ENCODE data around the gene FCER1G. TPM values are rescaled to one million over a fixed set of nuclear protein-coding genes. Genes with fewer than 3 reads are reported as not detected.
A peak's percentile ranks its signal among the peaks of the same experiment; 100 is the strongest.

Gene FCER1G
- total RNA-seq, 1 experiment from 2014 or later, result 1.0 TPM

DNA sequence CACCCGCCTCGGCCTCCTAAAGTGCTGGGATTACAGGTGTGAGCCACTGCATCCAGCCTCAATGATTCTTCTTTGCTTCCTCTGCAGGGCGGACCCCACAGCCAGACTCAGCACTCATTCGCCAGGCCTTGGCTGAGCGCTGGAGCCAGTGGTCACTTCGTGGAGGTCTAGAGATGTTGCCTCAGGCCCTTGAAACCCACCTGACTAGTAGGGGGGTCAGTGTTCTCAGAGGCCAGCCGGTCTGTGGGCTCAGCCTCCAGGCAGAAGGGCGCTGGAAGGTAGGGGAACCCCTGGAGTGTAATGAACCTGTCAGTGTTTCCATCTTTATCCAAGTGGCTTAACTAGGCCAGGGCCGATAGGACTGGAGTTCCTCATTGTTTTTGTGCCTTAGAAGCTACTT, 46.2 kb upstream of the FCER1G start:
- H3K9me3 Mint-ChIP-seq (ENCODE audit: unreplicated experiment), result no peaks in the 10 kb centered on the region
- peak overlapping the region; percentile 98 for H3K4me3 Mint-ChIP-seq (ENCODE audit: unreplicated experiment)
- no peak for DNase-seq (ENCODE audit: unreplicated experiment)
- no peaks in the 10 kb centered on the region for H3K27me3 Mint-ChIP-seq (ENCODE audit: insufficient read depth, unreplicated experiment)
- intact Hi-C loops (cut with micrococcal nuclease), result no loop called here
- TF ChIP-seq, protein P1, sequence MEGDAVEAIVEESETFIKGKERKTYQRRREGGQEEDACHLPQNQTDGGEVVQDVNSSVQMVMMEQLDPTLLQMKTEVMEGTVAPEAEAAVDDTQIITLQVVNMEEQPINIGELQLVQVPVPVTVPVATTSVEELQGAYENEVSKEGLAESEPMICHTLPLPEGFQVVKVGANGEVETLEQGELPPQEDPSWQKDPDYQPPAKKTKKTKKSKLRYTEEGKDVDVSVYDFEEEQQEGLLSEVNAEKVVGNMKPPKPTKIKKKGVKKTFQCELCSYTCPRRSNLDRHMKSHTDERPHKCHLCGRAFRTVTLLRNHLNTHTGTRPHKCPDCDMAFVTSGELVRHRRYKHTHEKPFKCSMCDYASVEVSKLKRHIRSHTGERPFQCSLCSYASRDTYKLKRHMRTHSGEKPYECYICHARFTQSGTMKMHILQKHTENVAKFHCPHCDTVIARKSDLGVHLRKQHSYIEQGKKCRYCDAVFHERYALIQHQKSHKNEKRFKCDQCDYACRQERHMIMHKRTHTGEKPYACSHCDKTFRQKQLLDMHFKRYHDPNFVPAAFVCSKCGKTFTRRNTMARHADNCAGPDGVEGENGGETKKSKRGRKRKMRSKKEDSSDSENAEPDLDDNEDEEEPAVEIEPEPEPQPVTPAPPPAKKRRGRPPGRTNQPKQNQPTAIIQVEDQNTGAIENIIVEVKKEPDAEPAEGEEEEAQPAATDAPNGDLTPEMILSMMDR (IDR thresholded peaks at IDR 0.05; ENCODE audit: unreplicated experiment), result no peak
- CTCF ChIA-PET, result interaction anchor here (0.6 to 4.9 kb wide), 12 partner anchors 8 to 339 kb away, joined by 3 to 33 read pairs (median 3); partner anchors contain the start of genes B4GALT3 and NDUFS2
- no TSS peak for BruUV-seq (replicated peaks)
- H3K36me3 Mint-ChIP-seq (ENCODE audit: insufficient read depth, unreplicated experiment), result peaks cover 77% of the 10 kb centered on the region
- H3K27ac Mint-ChIP-seq (ENCODE audit: low read depth, unreplicated experiment), result peak overlapping the region; percentile 100
- POLR2A ChIA-PET, result interaction anchor here (1.3 to 5.5 kb wide), 6 partner anchors 7 to 148 kb away, joined by 3 to 101 read pairs (median 14); partner anchors contain the start of genes B4GALT3, F11R, NIT1 and PFDN2
- peaks cover 45% of the 10 kb centered on the region for H3K4me1 Mint-ChIP-seq (ENCODE audit: insufficient read depth, unreplicated experiment)

DNA sequence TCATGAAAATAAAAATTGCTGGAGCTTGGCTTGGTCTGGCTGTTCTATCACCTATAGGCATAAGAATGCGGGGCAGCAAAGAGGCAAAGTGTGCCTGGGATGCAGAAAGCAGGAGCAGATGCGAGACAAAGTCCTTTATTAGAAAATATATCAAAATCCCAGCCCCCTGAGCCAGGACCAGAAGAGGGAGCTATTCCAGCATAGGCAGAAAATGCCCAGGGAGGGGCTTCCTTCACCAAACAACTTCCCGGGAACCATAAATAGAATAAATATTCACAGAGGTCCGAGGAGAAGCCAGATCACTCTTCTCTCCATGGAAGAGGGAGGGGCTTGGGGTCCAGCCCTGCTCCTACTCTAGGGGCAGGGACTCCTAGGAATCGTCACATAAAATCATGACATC, 43.9 kb upstream of the FCER1G start:
- H3K36me3 Mint-ChIP-seq (ENCODE audit: insufficient read depth, unreplicated experiment), result peaks cover 69% of the 10 kb centered on the region

GRCh38 chr1:161171696-161172095, 43.4 kb upstream of the FCER1G start:
- no peaks in the 10 kb centered on the region for H3K27me3 Mint-ChIP-seq (ENCODE audit: insufficient read depth, unreplicated experiment)
- no peak for DNase-seq (ENCODE audit: unreplicated experiment)
- intact Hi-C loops (cut with micrococcal nuclease), result no loop called here
- no peak overlapping the region for H3K27ac Mint-ChIP-seq (ENCODE audit: low read depth, unreplicated experiment)
- no TSS peak for BruUV-seq (replicated peaks)
- H3K4me1 Mint-ChIP-seq (ENCODE audit: insufficient read depth, unreplicated experiment), result peaks cover 45% of the 10 kb centered on the region
- CTCF ChIA-PET, result interaction anchor here (0.8 to 3.9 kb wide), 6 partner anchors 8 to 210 kb away, joined by 3 to 25 read pairs (median 7); partner anchors contain the start of gene TOMM40L
- POLR2A ChIA-PET, result interaction anchor here (0.8 to 3.3 kb wide), 3 partner anchors 11 to 142 kb away, joined by 3 to 14 read pairs (median 8); partner anchors contain the start of genes NDUFS2 and SDHC
- H3K36me3 Mint-ChIP-seq (ENCODE audit: insufficient read depth, unreplicated experiment), result peaks cover 69% of the 10 kb centered on the region
- TF ChIP-seq, protein P1 (IDR thresholded peaks at IDR 0.05; ENCODE audit: unreplicated experiment), result no peak
- no peak overlapping the region for H3K4me3 Mint-ChIP-seq (ENCODE audit: unreplicated experiment)
- H3K9me3 Mint-ChIP-seq (ENCODE audit: unreplicated experiment), result no peaks in the 10 kb centered on the region

More for the DNA sequence above, 43.9 kb upstream of the FCER1G start:
- H3K27me3 Mint-ChIP-seq (ENCODE audit: insufficient read depth, unreplicated experiment), result no peaks in the 10 kb centered on the region
- H3K4me3 Mint-ChIP-seq (ENCODE audit: unreplicated experiment), result no peak overlapping the region
- TF ChIP-seq, protein P1 (IDR thresholded peaks at IDR 0.05; ENCODE audit: unreplicated experiment), result no peak
- DNase-seq (ENCODE audit: unreplicated experiment), result no peak
- POLR2A ChIA-PET, result interaction anchor here (2.6 to 3.3 kb wide), 2 partner anchors 11 to 31 kb away, joined by 8 to 14 read pairs; partner anchors contain the start of gene NDUFS2
- CTCF ChIA-PET, result interaction anchor here (0.6 to 3.9 kb wide), 9 partner anchors 9 to 887 kb away, joined by 3 to 25 read pairs (median 6); partner anchors contain the start of gene TOMM40L
- H3K4me1 Mint-ChIP-seq (ENCODE audit: insufficient read depth, unreplicated experiment), result peaks cover 43% of the 10 kb centered on the region
- H3K9me3 Mint-ChIP-seq (ENCODE audit: unreplicated experiment), result no peaks in the 10 kb centered on the region
- intact Hi-C loops (cut with micrococcal nuclease), result no loop called here
- no TSS peak for BruUV-seq (replicated peaks)
- H3K27ac Mint-ChIP-seq (ENCODE audit: low read depth, unreplicated experiment), result no peak overlapping the region

GRCh38 chr1:161172349-161172748, 42.7 kb upstream of the FCER1G start:
- no TSS peak for BruUV-seq (replicated peaks)
- ChIA-PET POLR2A (interaction anchor here (0.6 to 3.3 kb wide), 4 partner anchors 10 to 141 kb away, joined by 3 to 14 read pairs (median 6); partner anchors contain the start of genes NDUFS2 and SDHC), CTCF (interaction anchor here (1.1 to 3.9 kb wide), 2 partner anchors 20 to 210 kb away, joined by 3 to 25 read pairs; no protein-coding TSS in a partner anchor)
- Mint-ChIP-seq H3K27me3 (ENCODE audit: insufficient read depth, unreplicated experiment) (no peaks in the 10 kb centered on the region), H3K36me3 (ENCODE audit: insufficient read depth, unreplicated experiment) (peaks cover 69% of the 10 kb centered on the region), H3K27ac (ENCODE audit: low read depth, unreplicated experiment) (peak overlapping the region; percentile 83), H3K9me3 (ENCODE audit: unreplicated experiment) (no peaks in the 10 kb centered on the region), H3K4me1 (ENCODE audit: insufficient read depth, unreplicated experiment) (peaks cover 39% of the 10 kb centered on the region), H3K4me3 (ENCODE audit: unreplicated experiment) (no peak overlapping the region)
- intact Hi-C loops (cut with micrococcal nuclease), result no loop called here
- DNase-seq (ENCODE audit: unreplicated experiment), result no peak
- TF ChIP-seq, protein P1 (IDR thresholded peaks at IDR 0.05; ENCODE audit: unreplicated experiment), result no peak

Measured in MCF 10A (cell line).